Trophoblast cell (in vitro differentiated cells and primary cell): ENCODE data around the gene PDE11A.

Source experiments
- DNase-seq, 2 donors: peaks; one replicate each; pipeline ENCODE4 v3.0.0-alpha.2; 2016
- H2AFZ ChIP-seq: 2 replicates; pipeline ENCODE4 v1.6.1; 2013; ENCODE audit warnings: low read length, moderate library complexity, mild to moderate bottlenecking; ENCODE audit not compliant: insufficient read depth, poor library complexity
- H2AK5ac ChIP-seq: 2 replicates; pipeline ENCODE4 v1.6.1; 2013; ENCODE audit warnings: mild to moderate bottlenecking, low read length
- H2BK120ac ChIP-seq: 2 replicates; pipeline ENCODE4 v1.6.1; 2013; ENCODE audit warnings: low read length, mild to moderate bottlenecking, moderate library complexity; ENCODE audit not compliant: insufficient read depth, poor library complexity
- H2BK12ac ChIP-seq: 2 replicates; pipeline ENCODE4 v1.6.1; 2013; ENCODE audit warnings: mild to moderate bottlenecking, low read length, moderate library complexity
- H2BK5ac ChIP-seq: 2 replicates; pipeline ENCODE4 v1.6.1; 2013; ENCODE audit warnings: low read length, low read depth, moderate library complexity, mild to moderate bottlenecking; ENCODE audit not compliant: poor library complexity
- H3K14ac ChIP-seq: 2 replicates; pipeline ENCODE4 v1.6.1; 2013; ENCODE audit warnings: mild to moderate bottlenecking, low read length
- H3K18ac ChIP-seq: 2 replicates; pipeline ENCODE4 v1.6.1; 2013; ENCODE audit warnings: mild to moderate bottlenecking, low read length
- H3K23ac ChIP-seq: 2 replicates; pipeline ENCODE4 v1.6.1; 2013; ENCODE audit warnings: low read length
- H3K27ac ChIP-seq: 2 replicates; pipeline ENCODE4 v1.5.1; 2013; ENCODE audit warnings: low read depth, mild to moderate bottlenecking, inconsistent platforms, low read length, moderate library complexity
- H3K27me3 ChIP-seq: 2 replicates; pipeline ENCODE4 v1.6.1; 2013; ENCODE audit warnings: inconsistent platforms, mild to moderate bottlenecking, low read length, moderate library complexity; ENCODE audit not compliant: insufficient read depth
- H3K36me3 ChIP-seq, 2 experiments: 1 replicate in 1 of 2; 2 replicates in 1 of 2; pipeline ENCODE4 v1.6.1; 2013; ENCODE audit warnings: low read length in 2 of 2, mild to moderate bottlenecking in 2 of 2, moderate library complexity in 1 of 2; ENCODE audit not compliant: insufficient read depth in 2 of 2, control insufficient read depth in 1 of 2
- H3K4ac ChIP-seq: 2 replicates; pipeline ENCODE4 v1.6.1; 2013; ENCODE audit warnings: low read depth, mild to moderate bottlenecking, low read length, moderate library complexity
- H3K4me1 ChIP-seq, 2 experiments: 1 replicate in 1 of 2; 2 replicates in 1 of 2; pipeline ENCODE4 v1.6.1; 2013; ENCODE audit warnings: low read length in 2 of 2, mild to moderate bottlenecking in 2 of 2, moderate library complexity in 1 of 2; ENCODE audit not compliant: insufficient read depth in 2 of 2, control insufficient read depth in 1 of 2
- H3K4me2 ChIP-seq: 2 replicates; pipeline ENCODE4 v1.6.1; 2013; ENCODE audit warnings: inconsistent platforms, mild to moderate bottlenecking, low read length, moderate library complexity
- H3K4me3 ChIP-seq: 2 replicates; pipeline ENCODE4 v1.5.1; 2013; ENCODE audit warnings: mild to moderate bottlenecking, low read depth, low read length, inconsistent platforms
- H3K79me1 ChIP-seq: one replicate; pipeline ENCODE4 v1.6.1; 2013; ENCODE audit warnings: low read length
- H3K79me2 ChIP-seq: 2 replicates; pipeline ENCODE4 v1.6.1; 2013; ENCODE audit warnings: low read length, mild to moderate bottlenecking; ENCODE audit not compliant: control insufficient read depth, insufficient read depth, poor library complexity
- H3K9ac ChIP-seq: 2 replicates; pipeline ENCODE4 v1.6.1; 2013; ENCODE audit warnings: mild to moderate bottlenecking, low read length
- H3K9me3 ChIP-seq: 2 replicates; pipeline ENCODE4 v1.6.1; 2013; ENCODE audit warnings: low read depth, mild to moderate bottlenecking, control low read depth, inconsistent platforms, low read length; ENCODE audit not compliant: insufficient read depth
- H4K12ac ChIP-seq: 2 replicates; pipeline ENCODE4 v1.6.1; 2013; ENCODE audit warnings: low read depth, mild to moderate bottlenecking, low read length, moderate library complexity
- H4K8ac ChIP-seq: 2 replicates; pipeline ENCODE4 v1.6.1; 2013; ENCODE audit warnings: low read depth, mild to moderate bottlenecking, low read length, moderate library complexity
- H4K91ac ChIP-seq: one replicate; pipeline ENCODE4 v1.6.1; 2013; ENCODE audit warnings: low read depth, mild to moderate bottlenecking, low read length, moderate library complexity
- WGBS: extraction: QIAGEN DNeasy Blood & Tissue Kit; methylation state at CpG from one replicate; pipeline ENCODE4 v1.1.7; 2013; ENCODE audit warnings: missing lambda C conversion rate; ENCODE audit not compliant: insufficient read length, insufficient coverage; ENCODE audit errors: extremely low coverage; 5-methylcytosine and 5-hydroxymethylcytosine counted together

PDE11A gene

DNA sequence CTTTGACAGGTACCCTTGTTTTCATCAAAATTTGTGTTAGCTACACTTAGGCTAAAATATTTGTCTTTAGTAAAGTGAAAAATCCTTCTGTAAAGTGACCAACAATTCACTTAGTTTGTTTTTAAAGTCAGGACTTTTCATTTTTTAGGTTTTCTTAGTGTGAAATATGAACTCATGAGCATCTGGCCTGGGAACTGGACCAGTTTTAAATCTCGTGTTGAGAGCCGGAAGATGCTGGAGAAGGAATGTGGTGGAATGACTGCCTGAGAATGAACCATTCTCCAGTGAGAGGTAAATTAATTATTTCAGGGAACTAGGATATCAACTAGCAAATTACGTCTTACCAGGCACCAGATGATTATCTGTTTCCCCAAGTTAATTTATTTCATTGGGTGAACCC, 374.3 kb downstream of the PDE11A start:
- no peak for DNase-seq
- no peaks in the 10 kb centered on the region for H3K9me3 ChIP-seq
- no peaks in the 10 kb centered on the region for H3K27me3 ChIP-seq
- no peaks in the 10 kb centered on the region for H3K79me1 ChIP-seq
- H3K4ac ChIP-seq: no peak overlapping the region
- no CpG with 5 or more reads among the region's 3 CpGs for WGBS
- H2AFZ ChIP-seq: no peak overlapping the region
- no peak overlapping the region for H4K12ac ChIP-seq
- H3K4me1 ChIP-seq: no peaks in the 10 kb centered on the region
- H2BK12ac ChIP-seq: no peak overlapping the region
- H3K27ac ChIP-seq: no peak overlapping the region
- no peak overlapping the region for H2BK120ac ChIP-seq
- no peak overlapping the region for H2BK5ac ChIP-seq
- no peak overlapping the region for H3K4me2 ChIP-seq
- H3K4me3 ChIP-seq: no peak overlapping the region
- no peaks in the 10 kb centered on the region for H3K79me2 ChIP-seq
- no peak overlapping the region for H4K8ac ChIP-seq
- H3K9ac ChIP-seq: no peak overlapping the region
- no peak overlapping the region for H2AK5ac ChIP-seq
- no peak overlapping the region for H4K91ac ChIP-seq
- no peaks in the 10 kb centered on the region for H3K36me3 ChIP-seq
- H3K23ac ChIP-seq: no peak overlapping the region
- no peak overlapping the region for H3K18ac ChIP-seq
- H3K14ac ChIP-seq: no peak overlapping the region

DNA sequence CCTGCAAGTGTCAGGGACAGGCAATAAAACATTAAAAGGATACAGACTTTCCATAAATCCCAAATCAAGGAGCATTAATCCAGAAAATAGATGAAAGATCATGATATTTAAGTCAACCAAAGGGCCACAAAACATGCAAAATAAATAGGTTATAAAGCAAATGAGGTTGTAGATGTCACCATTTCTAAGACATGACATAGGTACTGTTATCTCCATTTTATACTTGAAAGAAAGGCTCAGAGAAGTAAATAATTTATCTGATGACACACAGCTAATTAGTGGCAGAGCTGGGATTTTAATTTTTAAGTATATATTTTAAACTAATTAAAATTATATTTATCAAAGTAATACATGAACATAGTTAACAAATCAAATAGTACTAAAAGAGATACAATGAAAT, 378.2 kb downstream of the PDE11A start:
- H3K9me3 ChIP-seq: no peaks in the 10 kb centered on the region
- H3K4ac ChIP-seq: no peak overlapping the region
- no peaks in the 10 kb centered on the region for H3K79me1 ChIP-seq
- no peak overlapping the region for H3K18ac ChIP-seq
- no peak for DNase-seq
- H3K79me2 ChIP-seq: no peaks in the 10 kb centered on the region
- no peak overlapping the region for H3K14ac ChIP-seq
- no peak overlapping the region for H4K8ac ChIP-seq
- H3K9ac ChIP-seq: no peak overlapping the region
- no peak overlapping the region for H3K23ac ChIP-seq
- no peaks in the 10 kb centered on the region for H3K36me3 ChIP-seq
- no peak overlapping the region for H2BK5ac ChIP-seq
- H4K91ac ChIP-seq: no peak overlapping the region
- no peak overlapping the region for H4K12ac ChIP-seq
- H3K4me2 ChIP-seq: no peak overlapping the region
- H2AK5ac ChIP-seq: no peak overlapping the region
- no peaks in the 10 kb centered on the region for H3K27me3 ChIP-seq
- H2AFZ ChIP-seq: no peak overlapping the region
- H3K27ac ChIP-seq: no peak overlapping the region
- no peak overlapping the region for H2BK12ac ChIP-seq
- no peaks in the 10 kb centered on the region for H3K4me1 ChIP-seq
- H2BK120ac ChIP-seq: no peak overlapping the region
- H3K4me3 ChIP-seq: no peak overlapping the region

DNA sequence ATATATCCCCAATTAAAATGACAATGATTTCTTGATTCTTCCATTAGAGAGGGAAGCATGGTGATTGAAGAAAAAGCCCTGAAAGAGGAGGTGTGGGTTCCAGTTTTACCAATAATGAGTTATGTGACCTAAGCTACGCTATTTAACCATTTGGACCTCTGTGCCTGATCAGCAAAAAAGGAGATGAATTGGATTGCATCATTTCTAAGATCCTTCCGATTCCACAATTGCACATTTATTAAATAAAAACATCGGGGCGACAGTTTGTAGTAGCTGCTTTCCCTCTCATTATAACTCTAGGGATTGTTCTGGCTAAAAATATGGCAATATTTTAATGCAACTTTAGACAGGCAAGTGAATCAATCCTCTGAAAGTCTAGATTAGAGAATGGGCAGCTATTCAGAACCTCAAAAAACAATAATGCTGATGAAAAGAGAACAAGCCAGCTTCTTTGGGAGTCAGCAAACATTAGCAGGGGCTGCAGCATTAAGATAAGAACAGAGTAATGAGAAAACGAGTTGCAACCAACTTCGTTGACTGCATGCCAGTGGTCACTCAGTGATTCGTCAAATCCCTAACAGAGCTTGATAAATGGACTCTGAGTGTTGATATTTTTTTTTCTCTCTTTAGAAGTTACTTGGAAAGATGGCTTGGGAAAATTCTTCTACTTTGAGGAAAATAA, 378.8 kb downstream of the PDE11A start:
- no peak overlapping the region for H3K4me2 ChIP-seq
- H3K4me1 ChIP-seq: no peaks in the 10 kb centered on the region
- no peak overlapping the region for H3K27ac ChIP-seq
- no peak overlapping the region for H4K91ac ChIP-seq
- H2BK5ac ChIP-seq: no peak overlapping the region
- H2AFZ ChIP-seq: no peak overlapping the region
- H3K23ac ChIP-seq: no peak overlapping the region
- H4K8ac ChIP-seq: no peak overlapping the region
- H3K4ac ChIP-seq: no peak overlapping the region
- no peak overlapping the region for H3K14ac ChIP-seq
- no peaks in the 10 kb centered on the region for H3K9me3 ChIP-seq
- WGBS: no CpG with 5 or more reads among the region's 7 CpGs
- no peaks in the 10 kb centered on the region for H3K27me3 ChIP-seq
- H3K79me2 ChIP-seq: no peaks in the 10 kb centered on the region
- no peak overlapping the region for H3K18ac ChIP-seq
- H2BK120ac ChIP-seq: no peak overlapping the region
- H2AK5ac ChIP-seq: no peak overlapping the region
- no peak overlapping the region for H4K12ac ChIP-seq
- no peaks in the 10 kb centered on the region for H3K36me3 ChIP-seq
- no peak for DNase-seq
- H3K4me3 ChIP-seq: no peak overlapping the region
- H3K9ac ChIP-seq: no peak overlapping the region
- H2BK12ac ChIP-seq: no peak overlapping the region
- H3K79me1 ChIP-seq: no peaks in the 10 kb centered on the region

DNA sequence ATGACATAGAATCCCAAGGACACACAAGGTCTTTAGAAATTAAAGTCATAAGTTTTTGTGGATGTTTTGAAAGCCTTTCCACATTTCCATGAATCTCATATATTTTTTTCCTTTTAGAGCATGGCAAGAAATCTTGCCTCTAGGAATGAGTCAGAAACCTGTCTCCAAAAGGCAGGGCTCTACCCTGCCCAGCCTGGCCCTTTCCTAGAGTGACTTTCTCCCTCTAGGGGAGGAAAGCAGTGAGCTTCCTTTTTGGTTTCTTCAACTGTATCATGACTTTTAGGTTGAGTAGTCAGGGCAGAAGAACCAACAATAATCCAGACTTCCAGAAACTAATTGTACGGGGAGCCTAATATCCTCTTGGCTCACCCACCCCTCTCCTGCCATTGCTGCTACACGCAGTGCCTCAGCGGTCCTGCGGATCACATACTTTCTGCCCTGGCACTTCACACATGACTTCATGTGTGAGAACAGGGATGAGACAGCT, 379.8 kb downstream of the PDE11A start:
- Histone ChIP-seq H4K91ac (no peak overlapping the region), H3K9ac (no peak overlapping the region), H3K9me3 (no peaks in the 10 kb centered on the region), H3K4me3 (no peak overlapping the region), H2AK5ac (no peak overlapping the region), H2AFZ (no peak overlapping the region), H4K8ac (no peak overlapping the region), H3K36me3 (no peaks in the 10 kb centered on the region), H2BK120ac (no peak overlapping the region), H3K79me2 (no peaks in the 10 kb centered on the region), H2BK12ac (no peak overlapping the region), H3K27ac (no peak overlapping the region), H3K23ac (no peak overlapping the region), H3K4ac (no peak overlapping the region), H3K4me2 (no peak overlapping the region), H4K12ac (no peak overlapping the region), H3K4me1 (no peaks in the 10 kb centered on the region), H3K18ac (no peak overlapping the region), H3K79me1 (no peaks in the 10 kb centered on the region), H3K27me3 (no peaks in the 10 kb centered on the region), H2BK5ac (no peak overlapping the region), H3K14ac (no peak overlapping the region)
- peak in 1 of 2 donors; percentile 9 for DNase-seq
- WGBS: no CpG with 5 or more reads among the region's 4 CpGs
